ENCODE results near the gene NKAIN1.
"Not testable (repeated sequence)": the region's sequence is repeated elsewhere in the genome, so short reads cannot be mapped to it uniquely, and the experiment has no call there.

NKAIN1 gene

GRCh38 chr1:31199236-31199790 lies 40.4 kb downstream of the NKAIN1 start:
- in situ Hi-C loops (cut with HindIII; ENCODE audit: low sequenced_read_pairs) = loop anchor here (5.0 kb wide), 2 partner anchors 42 to 63 kb away; no protein-coding TSS in a partner anchor

DNA sequence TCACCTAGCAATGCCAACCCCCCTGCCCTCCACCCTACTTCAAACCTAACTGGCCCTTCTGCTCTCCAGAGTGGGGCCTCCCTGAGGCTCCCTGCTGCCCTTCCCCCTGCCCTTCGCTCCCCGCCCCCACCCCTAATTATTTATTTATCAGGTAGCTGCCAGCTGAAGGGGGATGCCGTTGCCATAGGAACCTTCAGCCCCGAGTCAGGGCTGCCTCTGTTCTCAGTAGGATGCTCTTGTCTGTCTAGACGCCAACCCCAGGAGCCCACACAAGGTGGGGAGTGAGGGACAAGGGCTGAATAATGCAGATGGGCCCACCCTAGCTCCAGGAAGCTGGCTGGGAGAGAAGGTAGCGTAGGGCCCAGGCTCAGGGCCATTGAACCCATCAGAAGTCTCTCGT lies 41.1 kb downstream of the NKAIN1 start:
- in situ Hi-C loops (cut with HindIII; ENCODE audit: low sequenced_read_pairs) = loop anchor here (5.0 kb wide), 2 partner anchors 41 to 64 kb away; no protein-coding TSS in a partner anchor

GRCh38 chr1:31198150-31198549 lies 41.5 kb downstream of the NKAIN1 start:
- in situ Hi-C loops (cut with HindIII; ENCODE audit: low sequenced_read_pairs) = loop anchor here (5.0 kb wide), 2 partner anchors 41 to 64 kb away; no protein-coding TSS in a partner anchor

GRCh38 chr1:31196685-31197084 lies 43.0 kb downstream of the NKAIN1 start:
- in situ Hi-C loops (cut with HindIII; ENCODE audit: low sequenced_read_pairs) = loop anchor here (5.0 kb wide), 2 partner anchors 39 to 66 kb away; no protein-coding TSS in a partner anchor

DNA sequence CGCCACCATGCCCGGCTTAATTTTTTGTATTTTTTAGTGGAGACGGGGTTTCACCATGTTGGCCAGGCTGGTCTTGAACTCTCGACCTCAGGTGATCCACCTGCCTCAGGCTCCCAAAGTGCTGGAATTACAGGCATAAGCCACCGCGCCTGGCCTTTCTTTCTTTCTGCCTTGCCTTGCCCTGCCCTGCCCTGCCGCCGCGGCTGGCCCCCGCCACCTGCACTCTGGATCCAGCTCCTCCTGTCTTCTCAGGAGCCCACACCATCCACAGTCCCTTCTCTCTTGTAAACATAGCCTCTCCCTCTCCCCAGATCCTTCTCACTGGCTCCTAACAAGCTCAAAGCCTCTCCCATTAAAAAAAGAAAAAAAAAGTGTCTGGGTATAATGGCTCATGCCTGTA lies 44.4 kb downstream of the NKAIN1 start:
- in situ Hi-C loops (cut with HindIII; ENCODE audit: low sequenced_read_pairs) = loop anchor here (5.0 kb wide), 2 partner anchors 38 to 67 kb away; no protein-coding TSS in a partner anchor

GRCh38 chr1:31193729-31194128 lies 46.0 kb downstream of the NKAIN1 start:
- in situ Hi-C loops (cut with HindIII; ENCODE audit: low sequenced_read_pairs) = no loop called here

DNA sequence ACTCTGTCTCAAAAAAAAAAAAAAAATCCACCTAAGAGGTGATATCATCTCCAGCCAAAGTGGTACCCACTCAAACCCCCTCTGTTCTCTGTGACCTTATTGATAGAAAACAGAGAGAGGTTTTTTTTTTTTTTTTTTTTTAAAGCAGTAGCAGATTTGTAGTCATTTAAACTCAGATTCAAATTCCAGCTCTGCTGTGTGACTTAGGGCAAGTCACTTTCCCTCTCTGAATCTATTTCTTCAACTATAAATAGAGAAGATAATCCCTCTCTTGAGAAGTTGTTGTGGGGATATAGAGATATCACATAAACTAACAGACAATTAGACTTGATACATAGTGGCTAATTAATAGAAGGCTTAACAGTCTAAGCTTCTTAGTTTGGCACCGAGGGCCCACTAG lies 48.4 kb downstream of the NKAIN1 start:
- in situ Hi-C loops (cut with HindIII; ENCODE audit: low sequenced_read_pairs) = no loop called here

DNA sequence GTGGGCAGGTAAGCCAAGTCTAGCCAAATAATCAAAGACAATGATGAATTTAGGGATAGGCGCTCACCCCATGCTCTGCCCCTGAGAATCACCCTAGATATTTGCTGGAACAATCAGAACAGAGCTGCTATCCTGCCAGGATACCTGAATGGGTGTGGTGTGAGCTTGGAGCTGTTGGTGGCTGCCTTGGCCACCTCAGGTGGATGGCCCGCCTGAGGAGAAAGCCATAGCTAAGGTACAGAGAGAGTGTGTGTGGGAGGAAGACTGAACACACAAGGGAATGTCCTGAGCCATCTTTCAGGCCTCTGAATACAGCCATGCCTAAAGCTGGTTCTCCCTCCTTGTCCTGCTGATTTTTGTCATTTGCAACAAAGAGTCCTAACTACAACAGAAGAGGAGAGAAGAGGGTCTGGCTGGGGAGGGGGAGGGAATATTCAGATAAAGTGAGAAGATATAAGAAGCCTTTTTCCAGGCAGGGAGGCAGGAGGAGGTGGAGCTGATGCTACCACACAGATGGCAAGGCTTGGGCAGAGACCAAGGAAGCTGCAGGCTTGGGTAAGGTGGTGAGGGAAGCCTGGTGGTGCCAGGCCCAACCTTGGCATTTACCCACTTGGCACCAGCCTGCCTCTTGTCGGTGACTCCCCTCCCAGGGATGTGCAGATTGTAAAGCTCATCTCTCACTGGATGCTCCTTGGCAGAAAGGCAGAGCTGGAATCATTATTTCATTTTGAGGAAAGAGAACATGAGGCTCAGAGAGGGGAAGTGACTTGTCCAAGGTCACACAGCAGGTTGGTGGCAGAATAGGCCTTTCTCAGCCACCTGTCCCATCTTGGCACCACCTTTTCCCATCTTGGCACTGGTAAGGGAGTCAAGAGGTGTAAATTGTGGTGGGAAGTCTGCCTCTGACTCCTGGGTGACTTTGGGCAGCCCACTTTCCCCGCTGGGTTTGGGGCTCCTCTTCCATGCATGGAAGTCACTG lies 49.7 kb downstream of the NKAIN1 start:
- in situ Hi-C loops (cut with HindIII; ENCODE audit: low sequenced_read_pairs) = no loop called here

- in situ Hi-C loops (cut with HindIII; ENCODE audit: low sequenced_read_pairs) = no loop called here
Observed at GRCh38 chr1:31183927-31184554, 55.6 kb downstream of the NKAIN1 start.

GRCh38 chr1:31183126-31183525 lies 56.6 kb downstream of the NKAIN1 start:
- in situ Hi-C loops (cut with HindIII; ENCODE audit: low sequenced_read_pairs) = no loop called here

DNA sequence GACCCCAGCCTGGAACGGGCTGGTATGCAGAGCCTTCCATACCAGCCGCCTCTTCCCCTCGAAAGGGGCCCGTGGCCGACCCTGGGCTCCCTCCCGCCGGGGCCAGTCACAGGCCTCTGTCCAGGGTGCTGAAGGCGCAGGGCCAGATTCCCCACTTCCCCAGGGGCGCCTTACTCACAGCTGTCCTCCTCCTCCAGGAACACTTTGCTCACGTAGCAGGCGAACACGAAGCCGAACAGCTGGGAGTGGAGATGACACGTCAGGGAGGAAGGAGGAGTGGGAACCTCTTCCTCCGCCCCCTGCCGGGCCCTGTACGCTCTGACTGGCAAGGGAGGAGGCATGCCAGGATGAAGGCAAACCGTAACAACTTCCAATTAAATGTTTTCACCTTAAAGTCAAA lies 57.3 kb downstream of the NKAIN1 start:
- in situ Hi-C loops (cut with HindIII; ENCODE audit: low sequenced_read_pairs) = no loop called here

DNA sequence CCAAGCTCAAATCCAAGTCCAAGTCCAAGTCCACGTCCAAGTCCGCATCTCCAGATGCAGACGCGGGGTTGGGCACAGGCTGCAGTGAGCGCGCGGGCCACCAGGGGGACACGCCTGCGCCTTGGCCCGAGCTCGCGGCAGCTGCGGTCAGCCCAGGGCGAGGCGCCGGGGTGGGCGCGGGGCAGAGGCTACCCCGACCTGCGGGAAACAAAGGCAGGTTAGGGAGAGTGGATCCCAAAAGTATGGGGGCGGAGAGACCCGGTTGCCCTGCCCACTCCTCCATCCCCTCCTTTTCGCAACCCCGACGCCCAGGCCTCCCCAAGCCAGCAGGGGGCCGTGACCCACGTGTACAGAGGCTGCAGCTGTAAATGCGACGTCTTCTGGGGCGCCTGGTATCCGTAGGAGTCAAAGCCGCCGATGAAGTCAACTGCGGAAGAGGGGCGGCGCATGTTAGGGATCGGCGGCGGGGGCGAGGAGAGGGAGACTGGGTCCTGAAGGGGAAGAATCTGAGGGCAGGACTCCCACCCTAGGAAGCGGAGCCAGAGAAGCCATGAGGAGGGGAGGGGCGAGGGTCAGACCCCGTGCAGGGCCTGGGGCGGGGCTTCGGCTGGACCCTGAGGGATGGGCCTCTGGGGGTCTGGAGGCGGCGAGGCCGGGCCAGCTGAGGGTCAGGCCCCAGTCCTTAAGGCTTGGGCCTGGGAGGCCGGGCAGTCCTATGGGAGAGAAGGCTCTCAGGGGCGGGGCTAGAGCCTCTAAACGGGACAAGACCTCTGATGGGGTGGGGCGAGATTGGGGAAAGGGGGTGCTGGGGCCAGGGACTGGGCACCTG lies 58.0 kb downstream of the NKAIN1 start:
- in situ Hi-C loops (cut with HindIII; ENCODE audit: low sequenced_read_pairs) = no loop called here

DNA sequence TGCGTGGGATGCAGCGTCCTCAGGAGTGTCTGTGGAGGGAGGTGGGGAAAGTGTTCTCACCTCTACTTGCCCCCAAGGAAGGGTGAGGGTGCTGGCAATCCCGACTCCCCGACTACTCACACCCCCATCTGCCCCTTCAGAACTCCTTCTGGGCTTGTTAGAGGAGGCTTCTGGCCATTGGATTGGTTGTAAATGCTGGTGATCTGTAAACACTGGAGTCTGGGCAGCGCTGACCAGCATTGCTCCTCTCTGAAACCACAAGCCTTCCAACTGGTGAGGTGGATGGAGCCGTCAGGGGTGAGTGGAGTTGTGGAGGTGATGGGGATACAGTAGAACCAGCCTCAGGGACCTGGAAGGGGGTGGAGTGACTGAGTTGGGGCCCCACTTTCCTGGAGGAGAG lies 59.3 kb downstream of the NKAIN1 start:
- in situ Hi-C loops (cut with HindIII; ENCODE audit: low sequenced_read_pairs) = no loop called here

- in situ Hi-C loops (cut with HindIII; ENCODE audit: low sequenced_read_pairs) = not testable (repeated sequence)
Observed at GRCh38 chr1:31176291-31176690, 63.4 kb downstream of the NKAIN1 start.

- in situ Hi-C loops (cut with HindIII; ENCODE audit: low sequenced_read_pairs) = no loop called here
Observed at GRCh38 chr1:31170486-31170735, 69.3 kb downstream of the NKAIN1 start.

- in situ Hi-C loops (cut with HindIII; ENCODE audit: low sequenced_read_pairs) = no loop called here
Observed at GRCh38 chr1:31166462-31166861, 73.2 kb downstream of the NKAIN1 start.

GRCh38 chr1:31164291-31164690 lies 75.4 kb downstream of the NKAIN1 start:
- in situ Hi-C loops (cut with HindIII; ENCODE audit: low sequenced_read_pairs) = no loop called here

DNA sequence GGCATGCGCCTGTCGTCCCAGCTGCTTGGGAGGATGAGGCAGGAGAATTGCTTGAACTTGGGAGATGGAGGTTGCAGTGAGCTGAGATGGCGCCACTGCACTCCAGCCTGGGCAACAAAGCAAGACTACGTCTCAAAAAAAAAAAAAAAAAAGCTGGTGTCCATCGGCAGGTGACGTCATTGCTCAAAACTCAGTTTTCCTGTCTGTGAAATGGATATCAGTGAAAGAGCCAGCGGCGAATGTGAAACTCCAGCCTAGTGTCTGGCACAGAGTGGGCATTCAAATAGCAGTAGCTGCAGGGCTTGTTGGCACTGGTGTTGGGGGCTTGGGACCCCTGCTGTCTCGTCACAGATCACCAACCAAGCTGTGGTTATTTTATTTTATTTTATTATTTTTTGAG lies 75.8 kb downstream of the NKAIN1 start:
- in situ Hi-C loops (cut with HindIII; ENCODE audit: low sequenced_read_pairs) = no loop called here

DNA sequence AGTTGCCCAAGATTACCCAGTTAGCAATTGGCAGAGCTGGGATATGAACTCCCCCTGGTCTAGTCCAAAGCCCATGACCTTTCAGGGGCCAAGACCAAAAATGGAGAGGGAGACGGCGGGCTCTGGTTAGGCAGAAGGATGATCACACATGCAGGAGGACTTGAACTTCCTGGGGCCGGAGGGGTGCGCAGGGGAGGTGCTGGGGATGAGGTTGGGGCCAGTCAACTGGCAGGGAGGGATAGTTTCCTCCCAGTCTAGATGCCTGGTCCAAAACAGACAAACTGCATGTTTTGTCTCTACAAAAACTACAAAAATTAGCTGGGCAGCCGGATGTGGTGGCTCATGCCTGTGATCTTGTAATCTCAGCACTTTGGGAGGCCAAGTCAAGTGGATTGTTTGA lies 78.1 kb downstream of the NKAIN1 start:
- in situ Hi-C loops (cut with HindIII; ENCODE audit: low sequenced_read_pairs) = no loop called here

- in situ Hi-C loops (cut with HindIII; ENCODE audit: low sequenced_read_pairs) = loop anchor here (5.0 kb wide), 4 partner anchors 37 to 232 kb away; no protein-coding TSS in a partner anchor
Observed at GRCh38 chr1:31159869-31160611, 79.6 kb downstream of the NKAIN1 start.

All from endothelial cell of hepatic sinusoid (primary cell).